IMR-90 (cell line): ENCODE measurements around the gene MYADM. TPM values are rescaled to one million over a fixed set of nuclear protein-coding genes. Genes with fewer than 3 reads are reported as not detected.

Experiments
- ATAC-seq: fragments of 200-7000 bp; cut with Tn5 transposase; 2 replicates; pipeline ENCODE4 v1.9.1; 2020; ENCODE audit warnings: low read depth, mild to moderate bottlenecking, moderate library complexity
- BruUV-seq: library from RNA; stranded (reverse); fragments of 400-500 nt; replicated peaks from 2 replicates; lab custom pipeline; 2021; lab: Mats Ljungman, UMichigan
- CTCF ChIA-PET: fragments of 300-600 bp; formaldehyde crosslinking; extraction: SDS; loops from one replicate; lab custom pipeline; 2021; ENCODE audit warnings: antibody characterized with exemption; lab: Yijun Ruan, JAX
- POLR2A ChIA-PET: fragments of 300-600 bp; sonication (Branson Sonifier 250); formaldehyde crosslinking; loops from one replicate; lab custom pipeline; 2022; ENCODE audit warnings: antibody characterized with exemption; ENCODE audit not compliant: unreplicated experiment; lab: Charles Lee
- DNase-seq: peaks from one replicate; pipeline ENCODE4 v3.0.0; 2013
- H2AFZ ChIP-seq: replicated peaks from 2 replicates; pipeline ENCODE3; 2013; ENCODE audit warnings: low read length, mild to moderate bottlenecking; ENCODE audit not compliant: poor library complexity
- H2AK5ac ChIP-seq: 2 replicates; pipeline ENCODE4 v1.6.1; 2013; ENCODE audit warnings: low read depth, low read length, inconsistent platforms
- H2AK9ac ChIP-seq: replicated peaks from 2 replicates; pipeline ENCODE3; 2013; ENCODE audit warnings: mild to moderate bottlenecking, low read depth, low read length, moderate library complexity; ENCODE audit not compliant: poor library complexity
- H2BK120ac ChIP-seq: 2 replicates; pipeline ENCODE4 v1.6.1; 2013; ENCODE audit warnings: low read depth, low read length, inconsistent platforms
- H2BK15ac ChIP-seq: 3 replicates; pipeline ENCODE4 v1.6.1; 2013; ENCODE audit warnings: low read depth, low read length, inconsistent platforms
- H2BK20ac ChIP-seq: 2 replicates; pipeline ENCODE4 v1.6.1; 2013; ENCODE audit warnings: low read depth, mild to moderate bottlenecking, inconsistent platforms, low read length, moderate library complexity
- H2BK5ac ChIP-seq: 2 replicates; pipeline ENCODE4 v1.6.1; 2013; ENCODE audit warnings: mild to moderate bottlenecking, low read depth, low read length, inconsistent platforms; ENCODE audit not compliant: poor library complexity, severe bottlenecking
- H3K14ac ChIP-seq: replicated peaks from 2 replicates; pipeline ENCODE4 v1.6.1; 2013; ENCODE audit warnings: low read depth, low read length, inconsistent platforms
- H3K18ac ChIP-seq: 2 replicates; pipeline ENCODE4 v1.6.1; 2013; ENCODE audit warnings: low read depth, low read length, control low read depth
- H3K23ac ChIP-seq: 2 replicates; pipeline ENCODE4 v1.6.1; 2013; ENCODE audit warnings: low read depth, low read length, inconsistent platforms
- H3K27ac ChIP-seq: 2 replicates; pipeline ENCODE4 v1.5.1; 2013; ENCODE audit warnings: mild to moderate bottlenecking, control low read depth, low read length; ENCODE audit not compliant: insufficient read depth
- H3K27me3 ChIP-seq: 2 replicates; pipeline ENCODE4 v1.6.1; 2013; ENCODE audit warnings: low read length; ENCODE audit not compliant: control insufficient read depth, insufficient read depth
- H3K36me3 ChIP-seq: 2 replicates; pipeline ENCODE4 v1.6.1; 2013; ENCODE audit warnings: low read length, mixed read lengths; ENCODE audit not compliant: control insufficient read depth, insufficient read depth
- H3K4ac ChIP-seq: 2 replicates; pipeline ENCODE4 v1.6.1; 2013; ENCODE audit warnings: low read depth, low read length, inconsistent platforms
- H3K4me1 ChIP-seq: 2 replicates; pipeline ENCODE4 v1.6.1; 2013; ENCODE audit warnings: low read length, mixed read lengths; ENCODE audit not compliant: control insufficient read depth, insufficient read depth
- H3K4me2 ChIP-seq: 2 replicates; pipeline ENCODE4 v1.6.1; 2013; ENCODE audit warnings: low read depth, mild to moderate bottlenecking, control low read depth, low read length, moderate library complexity
- H3K4me3 ChIP-seq: 2 replicates; pipeline ENCODE4 v1.5.1; 2013; ENCODE audit warnings: low read depth, mild to moderate bottlenecking, control low read depth, low read length, moderate library complexity; ENCODE audit not compliant: insufficient read depth
- H3K56ac ChIP-seq: 2 replicates; pipeline ENCODE4 v1.6.1; 2013; ENCODE audit warnings: low read length, inconsistent platforms; ENCODE audit not compliant: insufficient read depth; ENCODE audit errors: extremely low read depth
- H3K79me1 ChIP-seq, 2 experiments: 2 replicates each; pipeline ENCODE4 v1.6.1; 2013; ENCODE audit warnings: low read length in 2 of 2, inconsistent platforms in 1 of 2, low read depth in 1 of 2
- H3K9ac ChIP-seq: 2 replicates; pipeline ENCODE4 v1.6.1; 2013; ENCODE audit warnings: low read depth, low read length, control low read depth
- H3K9me1 ChIP-seq: 2 replicates; pipeline ENCODE4 v1.6.1; 2013; ENCODE audit warnings: low read length, inconsistent platforms; ENCODE audit not compliant: insufficient read depth
- H3K9me3 ChIP-seq: 2 replicates; pipeline ENCODE4 v1.6.1; 2013; ENCODE audit warnings: low read length; ENCODE audit not compliant: control insufficient read depth, insufficient read depth
- H4K20me1 ChIP-seq: 2 replicates; pipeline ENCODE4 v1.6.1; 2013; ENCODE audit warnings: low read length, inconsistent platforms; ENCODE audit not compliant: insufficient read depth
- H4K5ac ChIP-seq: 2 replicates; pipeline ENCODE4 v1.6.1; 2013; ENCODE audit warnings: mild to moderate bottlenecking, low read depth, low read length, control low read depth
- H4K8ac ChIP-seq, 2 experiments: 2 replicates each; pipeline ENCODE4 v1.6.1; 2013; ENCODE audit warnings: low read depth in 2 of 2, low read length in 2 of 2, control low read depth in 1 of 2, inconsistent platforms in 1 of 2
- H4K91ac ChIP-seq: 2 replicates; pipeline ENCODE4 v1.6.1; 2013; ENCODE audit warnings: low read depth, low read length, inconsistent platforms; ENCODE audit not compliant: insufficient read depth
- BHLHE40 ChIP-seq: fragments of 150-350 bp; IDR thresholded peaks from 2 replicates; pipeline ENCODE4 v1.6.1; 2016; ENCODE audit warnings: mild to moderate bottlenecking, low read depth, low read length
- CEBPB ChIP-seq: IDR thresholded peaks from 2 replicates; pipeline ENCODE4 v1.6.1; 2012; ENCODE audit warnings: low read depth, low read length, improper control_type of control experiment
- CHD1 ChIP-seq: IDR thresholded peaks from 2 replicates; pipeline ENCODE4 v1.6.1; 2012; ENCODE audit warnings: low read depth, low read length, improper control_type of control experiment
- FOS ChIP-seq: fragments of 150-350 bp; IDR thresholded peaks from 2 replicates; pipeline ENCODE4 v1.6.1; 2016; ENCODE audit warnings: low read depth, low read length
- MAFK ChIP-seq: IDR thresholded peaks from 2 replicates; pipeline ENCODE4 v1.6.1; 2012; ENCODE audit warnings: low read depth, low read length, improper control_type of control experiment
- MAZ ChIP-seq: IDR thresholded peaks from 2 replicates; pipeline ENCODE4 v1.6.1; 2012; ENCODE audit warnings: low read depth, mild to moderate bottlenecking, low read length, improper control_type of control experiment, moderate library complexity, borderline replicate concordance
- MXI1 ChIP-seq: IDR thresholded peaks from 2 replicates; pipeline ENCODE4 v1.6.1; 2012; ENCODE audit warnings: low read depth, mild to moderate bottlenecking, low read length, moderate library complexity, borderline replicate concordance
- NFE2L2 ChIP-seq: fragments of 150-350 bp; IDR thresholded peaks from 2 replicates; pipeline ENCODE4 v1.6.1; 2016; ENCODE audit warnings: low read depth, mild to moderate bottlenecking, low read length
- POLR2A ChIP-seq: IDR thresholded peaks from 2 replicates; pipeline ENCODE4 v1.6.1; 2012; ENCODE audit warnings: mild to moderate bottlenecking, low read depth, low read length
- RAD21 ChIP-seq: IDR thresholded peaks from 2 replicates; pipeline ENCODE4 v1.6.1; 2012; ENCODE audit warnings: low read length, improper control_type of control experiment
- RCOR1 ChIP-seq: IDR thresholded peaks from 2 replicates; pipeline ENCODE4 v1.6.1; 2012; ENCODE audit warnings: mild to moderate bottlenecking, low read length, improper control_type of control experiment; ENCODE audit not compliant: insufficient replicate concordance
- RFX5 ChIP-seq: IDR thresholded peaks from 2 replicates; pipeline ENCODE4 v1.8.0; 2012; ENCODE audit warnings: low read depth, mild to moderate bottlenecking, low read length, moderate library complexity
- SMC3 ChIP-seq: fragments of 150-350 bp; IDR thresholded peaks from 2 replicates; pipeline ENCODE4 v1.6.1; 2016; ENCODE audit warnings: low read depth, mild to moderate bottlenecking, antibody characterized with exemption, low read length, moderate library complexity
- USF2 ChIP-seq: fragments of 150-350 bp; IDR thresholded peaks from 2 replicates; pipeline ENCODE4 v1.6.1; 2017; ENCODE audit warnings: mild to moderate bottlenecking, antibody characterized with exemption, low read length, low read depth
- WGBS, 2 experiments: methylation state at CpG; one replicate each; pipeline versions ENCODE4 v1.1.5 to v1.1.7; 2013; ENCODE audit warnings: missing lambda C conversion rate in 2 of 2; ENCODE audit not compliant: insufficient read length in 1 of 2; ENCODE audit errors: extremely low coverage in 2 of 2; 5-methylcytosine and 5-hydroxymethylcytosine counted together
- dilution Hi-C: fragments of 300-500 bp; cut with HindIII; formaldehyde crosslinking; loops from one replicate; pipeline ENCODE4 v1.14.3; 2018; ENCODE audit warnings: low sequenced_read_pairs; ENCODE audit not compliant: unreplicated experiment
- in situ Hi-C: fragments of 300-500 bp; cut with MboI; formaldehyde crosslinking; loops from 3 replicates; pipeline ENCODE4 v1.14.3; 2019; ENCODE audit warnings: low sequenced_read_pairs, inconsistent platforms, mixed read lengths
- intact Hi-C: fragments of 100-400 bp; cut with micrococcal nuclease; formaldehyde crosslinking; loops from 2 replicates; pipeline ENCODE4 v1.10.0; 2022
- polyA plus RNA-seq, 3 experiments: library from polyadenylated mRNA; depleted of rRNA; stranded (reverse); fragments of >200 nt; gene quantifications; 2 replicates each; pipeline ENCODE4 v1.2.3, GENCODE V29; 2012; ENCODE audit warnings: low replicate concordance in 1 of 3
- total RNA-seq: library from RNA; depleted of rRNA; stranded (reverse); fragments of >200 nt; gene quantifications from 2 replicates; pipeline ENCODE4 v1.2.3, GENCODE V29; 2012
- TF ChIP-seq, protein P1 (sequence below): fragments of 150-350 bp; IDR thresholded peaks from 2 replicates; pipeline ENCODE4 v1.6.1; 2016; ENCODE audit warnings: low read depth, mild to moderate bottlenecking, low read length, moderate library complexity, borderline replicate concordance
- TF ChIP-seq, protein P2 (sequence below): conservative IDR thresholded peaks from 2 replicates; pipeline ENCODE4 v1.5.1; 2012; ENCODE audit warnings: mild to moderate bottlenecking, low read depth, low read length, improper control_type of control experiment

MYADM gene
- total and polyA plus RNA-seq, 2 of the 4 experiments (the other 2 are of a cell fraction) = 4.8 to 96.1 TPM

DNA sequence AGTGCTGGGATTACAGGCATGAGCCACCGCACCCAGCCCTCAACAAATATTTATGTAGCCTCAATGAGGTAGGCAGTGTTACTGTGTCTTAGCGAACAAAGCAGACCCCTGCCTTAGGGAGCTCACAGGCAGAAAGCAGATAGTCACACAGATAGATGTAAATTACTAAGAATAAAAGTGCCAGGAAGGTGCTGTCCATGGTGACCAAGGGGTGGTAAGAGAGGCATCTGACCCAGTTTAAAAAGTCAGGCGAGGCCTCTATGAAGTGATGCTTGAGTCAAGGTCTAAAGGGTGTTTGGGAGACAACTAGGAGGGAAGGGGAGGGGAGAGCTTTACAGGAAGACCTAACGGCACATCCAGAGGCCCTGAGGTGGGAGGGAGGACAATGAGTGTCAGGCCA is 29.0 kb downstream of the MYADM start:
- BruUV-seq = no TSS peak
- H3K27ac ChIP-seq = no peak overlapping the region
- no peak overlapping the region for H3K18ac ChIP-seq
- ATAC-seq (no peak), DNase-seq (no peak)
- CTCF ChIA-PET = no interaction called here
- dilution Hi-C loops (no loop called here), intact Hi-C loops (no loop called here), in situ Hi-C loops (no loop called here)
- POLR2A ChIA-PET = no interaction called here
- no peak overlapping the region for H2AK9ac ChIP-seq
- no peaks in the 10 kb centered on the region for H3K4me1 ChIP-seq
- H2AFZ ChIP-seq = no peak overlapping the region
- H3K14ac ChIP-seq = no peak overlapping the region
- no peaks in the 10 kb centered on the region for H3K9me1 ChIP-seq
- no peak overlapping the region for H3K56ac ChIP-seq
- no peak overlapping the region for H2BK5ac ChIP-seq
- H2BK15ac ChIP-seq = no peak overlapping the region
- H3K9me3 ChIP-seq = no peaks in the 10 kb centered on the region
- H3K27me3 ChIP-seq = peaks cover 20% of the 10 kb centered on the region
- H2BK20ac ChIP-seq = no peak overlapping the region
- no peak overlapping the region for H4K8ac ChIP-seq
- H4K5ac ChIP-seq = no peak overlapping the region
- no peak overlapping the region for H2AK5ac ChIP-seq
- WGBS, 2 experiments = 6% methylated on average over 2 of the region's 4 CpGs; no CpG with 5 or more reads in 1 of the 2 experiments
- no peak overlapping the region for H2BK120ac ChIP-seq
- no peak overlapping the region for H4K91ac ChIP-seq
- H3K23ac ChIP-seq = no peak overlapping the region
- no peaks in the 10 kb centered on the region for H3K79me1 ChIP-seq
- no peaks in the 10 kb centered on the region for H3K36me3 ChIP-seq
- TF ChIP-seq RCOR1 = no peak
- TF ChIP-seq CEBPB = no peak
- TF ChIP-seq MXI1 = no peak
- no peak for TF ChIP-seq NFE2L2
- no peak for TF ChIP-seq BHLHE40
- TF ChIP-seq CHD1 = no peak
- TF ChIP-seq, protein P1, sequence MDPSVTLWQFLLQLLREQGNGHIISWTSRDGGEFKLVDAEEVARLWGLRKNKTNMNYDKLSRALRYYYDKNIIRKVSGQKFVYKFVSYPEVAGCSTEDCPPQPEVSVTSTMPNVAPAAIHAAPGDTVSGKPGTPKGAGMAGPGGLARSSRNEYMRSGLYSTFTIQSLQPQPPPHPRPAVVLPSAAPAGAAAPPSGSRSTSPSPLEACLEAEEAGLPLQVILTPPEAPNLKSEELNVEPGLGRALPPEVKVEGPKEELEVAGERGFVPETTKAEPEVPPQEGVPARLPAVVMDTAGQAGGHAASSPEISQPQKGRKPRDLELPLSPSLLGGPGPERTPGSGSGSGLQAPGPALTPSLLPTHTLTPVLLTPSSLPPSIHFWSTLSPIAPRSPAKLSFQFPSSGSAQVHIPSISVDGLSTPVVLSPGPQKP = no peak
- TF ChIP-seq MAFK = no peak
- no peak for TF ChIP-seq MAZ
- TF ChIP-seq RAD21 = no peak
- TF ChIP-seq FOS = no peak
- no peak for TF ChIP-seq SMC3
- TF ChIP-seq POLR2A = no peak
- no peak for TF ChIP-seq RFX5
- TF ChIP-seq, protein P2, sequence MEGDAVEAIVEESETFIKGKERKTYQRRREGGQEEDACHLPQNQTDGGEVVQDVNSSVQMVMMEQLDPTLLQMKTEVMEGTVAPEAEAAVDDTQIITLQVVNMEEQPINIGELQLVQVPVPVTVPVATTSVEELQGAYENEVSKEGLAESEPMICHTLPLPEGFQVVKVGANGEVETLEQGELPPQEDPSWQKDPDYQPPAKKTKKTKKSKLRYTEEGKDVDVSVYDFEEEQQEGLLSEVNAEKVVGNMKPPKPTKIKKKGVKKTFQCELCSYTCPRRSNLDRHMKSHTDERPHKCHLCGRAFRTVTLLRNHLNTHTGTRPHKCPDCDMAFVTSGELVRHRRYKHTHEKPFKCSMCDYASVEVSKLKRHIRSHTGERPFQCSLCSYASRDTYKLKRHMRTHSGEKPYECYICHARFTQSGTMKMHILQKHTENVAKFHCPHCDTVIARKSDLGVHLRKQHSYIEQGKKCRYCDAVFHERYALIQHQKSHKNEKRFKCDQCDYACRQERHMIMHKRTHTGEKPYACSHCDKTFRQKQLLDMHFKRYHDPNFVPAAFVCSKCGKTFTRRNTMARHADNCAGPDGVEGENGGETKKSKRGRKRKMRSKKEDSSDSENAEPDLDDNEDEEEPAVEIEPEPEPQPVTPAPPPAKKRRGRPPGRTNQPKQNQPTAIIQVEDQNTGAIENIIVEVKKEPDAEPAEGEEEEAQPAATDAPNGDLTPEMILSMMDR = no peak
- no peak for TF ChIP-seq USF2
- no peak overlapping the region for H3K4me3 ChIP-seq
- no peaks in the 10 kb centered on the region for H4K20me1 ChIP-seq
- H3K4ac ChIP-seq = no peak overlapping the region
- no peak overlapping the region for H3K9ac ChIP-seq
- H3K4me2 ChIP-seq = no peak overlapping the region
